SIG-M5 (cell line): ENCODE results near the gene NUAK1.

Experiments used
- DNase-seq: peaks from one replicate; lab custom pipeline; 2025; lab: John Stamatoyannopoulos, UW

NUAK1 gene

GRCh38 chr12:106138633-106139421 lies at the start of gene NUAK1:
NUAK1 (minus strand) TSS chr12:106138954; CDS start chr12:106138653, 301 bp downstream.
- DNase-seq = no peak

- no peak for DNase-seq
Observed at GRCh38 chr12:106188256-106188655, 49.5 kb upstream of the NUAK1 start.

- no peak for DNase-seq
Observed at GRCh38 chr12:106187842-106188241, 49.1 kb upstream of the NUAK1 start.

- DNase-seq = no peak
Observed at GRCh38 chr12:106187155-106187789, 48.5 kb upstream of the NUAK1 start.

- DNase-seq = no peak
Observed at GRCh38 chr12:106183735-106184134, 45.0 kb upstream of the NUAK1 start.

- no peak for DNase-seq
Observed at GRCh38 chr12:106181401-106182114, 42.8 kb upstream of the NUAK1 start.

- no peak for DNase-seq
Observed at GRCh38 chr12:106179086-106179485, 40.3 kb upstream of the NUAK1 start.

GRCh38 chr12:106178562-106178961 lies 39.8 kb upstream of the NUAK1 start:
- DNase-seq = no peak

- no peak for DNase-seq
Observed at GRCh38 chr12:106176560-106176959, 37.8 kb upstream of the NUAK1 start.

GRCh38 chr12:106174876-106175275 lies 36.1 kb upstream of the NUAK1 start:
- DNase-seq = no peak

GRCh38 chr12:106173442-106173841 lies 34.7 kb upstream of the NUAK1 start:
- DNase-seq = no peak

- no peak for DNase-seq
Observed at GRCh38 chr12:106171117-106171750, 32.5 kb upstream of the NUAK1 start.

- DNase-seq = no peak
Observed at GRCh38 chr12:106170285-106170684, 31.5 kb upstream of the NUAK1 start.

- DNase-seq = no peak
Observed at GRCh38 chr12:106163712-106164111, 25.0 kb upstream of the NUAK1 start.

GRCh38 chr12:106161491-106161890 lies 22.7 kb upstream of the NUAK1 start:
- no peak for DNase-seq

GRCh38 chr12:106160915-106161314 lies 22.2 kb upstream of the NUAK1 start:
- DNase-seq = no peak

GRCh38 chr12:106157802-106158201 lies 19.0 kb upstream of the NUAK1 start:
- no peak for DNase-seq

- DNase-seq = no peak
Observed at GRCh38 chr12:106154751-106155273, 16.1 kb upstream of the NUAK1 start.

- no peak for DNase-seq
Observed at GRCh38 chr12:106152334-106152733, 13.6 kb upstream of the NUAK1 start.

GRCh38 chr12:106150555-106150954 lies 11.8 kb upstream of the NUAK1 start:
- no peak for DNase-seq

- peak; percentile 20 for DNase-seq
Observed at GRCh38 chr12:106149096-106149784, 10.5 kb upstream of the NUAK1 start.

- DNase-seq = no peak
Observed at GRCh38 chr12:106147956-106148355, 9.2 kb upstream of the NUAK1 start.
